Stimulated activated CD8-positive, alpha-beta memory T cell treated with anti-CD3 and anti-CD28 coated beads, Interleukin-7, amount 100 ng/mL, for 24 hours (primary cell): ENCODE measurements around the gene COMMD7.
A peak's percentile ranks its signal among the peaks of the same experiment; 100 is the strongest.

ENCODE experiments used
- DNase-seq: peaks from one replicate; pipeline ENCODE4 v3.0.0-alpha.2; 2020; ENCODE audit warnings: low read depth

The COMMD7 gene

DNA sequence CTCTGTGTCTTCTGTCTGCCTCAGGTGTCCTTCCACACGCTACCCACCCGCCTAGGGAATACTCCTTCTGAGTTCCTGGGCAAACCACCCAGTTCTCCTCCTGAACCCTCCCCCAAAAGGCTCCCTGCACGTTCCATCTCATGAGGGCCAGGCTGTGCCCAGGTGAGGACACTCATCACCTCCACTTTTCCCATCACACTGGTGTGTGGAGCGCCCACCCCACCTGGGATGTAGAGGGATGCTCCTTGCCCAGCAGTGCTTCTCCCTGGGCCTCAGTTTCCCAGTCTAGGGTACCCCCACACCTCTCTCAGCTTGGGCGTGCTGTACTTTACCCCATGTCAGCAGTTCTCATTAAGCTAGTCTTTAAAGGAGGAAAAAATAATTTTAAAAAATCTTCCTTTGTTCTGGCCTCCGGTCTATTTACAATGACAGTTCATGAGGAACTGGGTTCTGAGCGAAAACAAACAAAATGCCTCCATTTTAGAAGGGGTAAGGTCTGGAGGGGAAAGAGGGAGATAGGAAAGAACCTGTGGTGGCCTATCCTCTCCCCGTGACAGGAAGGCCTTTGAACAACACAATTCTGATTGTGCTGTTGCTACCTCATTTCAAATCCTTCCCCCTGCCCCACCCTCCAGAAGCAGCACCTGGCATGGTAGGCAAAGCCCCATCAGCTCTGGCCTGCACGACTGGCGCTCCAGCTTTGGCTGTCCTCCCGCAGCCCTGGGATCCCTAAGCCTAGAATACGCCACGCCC lies 67.9 kb downstream of the COMMD7 start:
- DNase-seq, result no peak

- peak; percentile 46 for DNase-seq
These were observed 68.9 kb downstream of the COMMD7 start for GRCh38 chr20:32674362-32674789.

GRCh38 chr20:32672982-32673851 lies 70.0 kb downstream of the COMMD7 start:
- no peak for DNase-seq

DNA sequence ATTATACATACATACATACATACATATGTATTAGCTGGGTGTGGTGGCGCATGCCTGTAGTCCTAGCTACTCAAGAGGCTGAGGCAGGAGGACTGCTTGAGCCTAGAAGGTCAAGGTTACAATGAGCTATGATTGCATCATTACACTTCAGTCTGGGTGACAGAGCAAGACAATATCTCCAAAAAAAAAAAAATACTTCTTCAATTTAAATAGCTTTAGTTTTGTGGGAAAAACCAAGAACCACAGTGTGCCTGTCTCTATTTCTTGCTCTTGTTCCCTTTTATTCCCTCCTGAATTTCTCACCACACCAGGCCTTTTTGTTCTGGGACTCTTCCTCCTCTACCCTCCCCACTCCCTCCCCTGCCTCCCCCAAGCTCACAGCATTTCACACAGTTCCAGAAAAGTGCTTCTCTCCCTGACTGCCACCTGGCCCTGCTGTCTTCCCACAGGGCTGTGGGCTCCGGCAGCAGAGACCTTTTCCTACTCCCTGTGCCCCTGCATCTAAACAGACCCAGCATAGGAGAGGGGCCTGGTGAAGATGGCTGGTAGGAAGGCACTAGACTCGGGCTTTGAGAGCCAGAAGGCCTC lies 70.8 kb downstream of the COMMD7 start:
- DNase-seq, result no peak

- no peak for DNase-seq
These were observed 72.4 kb downstream of the COMMD7 start for GRCh38 chr20:32670773-32671455.

- no peak for DNase-seq
These were observed 76.2 kb downstream of the COMMD7 start for GRCh38 chr20:32667027-32667426.

GRCh38 chr20:32664678-32665159 lies 78.5 kb downstream of the COMMD7 start:
- DNase-seq, result no peak

DNA sequence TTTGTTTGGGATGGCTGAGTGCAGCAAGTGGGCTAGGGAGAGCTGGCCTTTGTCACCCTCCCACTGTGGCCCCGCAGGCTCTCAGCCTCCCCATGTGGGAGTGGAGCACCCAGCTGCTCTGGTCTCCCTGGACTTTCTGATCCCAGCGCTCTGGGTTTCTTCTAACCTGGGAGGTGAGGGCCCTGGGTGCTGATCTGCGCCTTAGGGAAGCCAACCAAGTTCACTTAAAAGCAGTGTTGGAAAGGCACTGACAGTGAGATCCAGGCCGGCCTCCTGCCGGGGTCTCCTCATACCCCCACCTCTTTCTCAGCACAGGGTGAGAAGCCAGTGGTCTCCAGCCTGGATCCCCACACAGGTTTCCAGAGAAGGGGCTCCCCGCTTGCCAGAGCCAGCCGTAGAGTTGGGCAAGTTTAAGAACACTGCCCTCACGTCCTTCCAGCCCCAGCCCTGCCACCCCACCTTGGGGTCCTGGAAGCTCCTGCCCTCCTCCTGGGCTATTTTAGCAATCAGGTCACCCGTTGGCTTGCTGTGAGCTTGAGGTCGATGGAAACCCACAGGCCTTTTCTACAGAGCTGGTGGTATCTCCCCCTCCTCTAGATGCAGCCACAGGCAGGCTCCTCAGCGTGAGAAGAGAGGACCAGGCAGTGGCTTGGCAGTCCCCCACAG lies 79.1 kb downstream of the COMMD7 start:
- no peak for DNase-seq

GRCh38 chr20:32663335-32664011 lies 79.8 kb downstream of the COMMD7 start:
- no peak for DNase-seq

GRCh38 chr20:32661820-32662528 lies 81.3 kb downstream of the COMMD7 start:
- no peak for DNase-seq

GRCh38 chr20:32660661-32661060 lies 82.6 kb downstream of the COMMD7 start:
- no peak for DNase-seq

- no peak for DNase-seq
These were observed 86.4 kb downstream of the COMMD7 start for GRCh38 chr20:32656827-32657226.

GRCh38 chr20:32655903-32656512 lies 87.3 kb downstream of the COMMD7 start:
- DNase-seq, result no peak

GRCh38 chr20:32652739-32653526 lies 90.3 kb downstream of the COMMD7 start:
- peak; percentile 86 for DNase-seq
